B cell (primary cell): ENCODE measurements around the gene POU3F3. TPM values are rescaled to one million over a fixed set of nuclear protein-coding genes. Genes with fewer than 3 reads are reported as not detected.

Experiments used
- ATAC-seq: fragments of 200-7000 bp; cut with Tn5 transposase; one replicate; pipeline ENCODE4 v1.10.0; 2021; ENCODE audit warnings: low read depth, mild to moderate bottlenecking, moderate number of reproducible peaks, moderate library complexity
- CTCF ChIA-PET: fragments of 350-600 bp; sonication (Branson Sonifier 250); formaldehyde crosslinking; loops from one replicate; lab custom pipeline; 2021; ENCODE audit warnings: antibody characterized with exemption, inconsistent platforms; lab: Charles Lee
- POLR2A ChIA-PET: fragments of 350-600 bp; sonication (Branson Sonifier 250); formaldehyde crosslinking; loops from one replicate; lab custom pipeline; 2021; ENCODE audit warnings: antibody characterized with exemption; lab: Charles Lee
- DNase-seq: peaks from one replicate; pipeline ENCODE4 v3.0.0; 2013
- H2AFZ ChIP-seq: 2 replicates; pipeline ENCODE4 v1.6.1; 2012; ENCODE audit warnings: mild to moderate bottlenecking, low read depth, low read length; ENCODE audit not compliant: insufficient read depth, poor library complexity, severe bottlenecking
- H3K27ac ChIP-seq, 2 donors: 1 replicate in 1 of 2; 2 replicates in 1 of 2; pipeline ENCODE4 v1.5.1; 2012 to 2013; ENCODE audit warnings: low read length in 2 of 2, mild to moderate bottlenecking in 2 of 2, moderate library complexity in 1 of 2
- H3K27me3 ChIP-seq, 4 experiments: fragments of 200-600 bp in 1 of 4; sonication (generic) in 1 of 4; replicated peaks in 1 of 4; 1 replicate in 2 of 4; 2 replicates in 2 of 4; pipeline versions ENCODE4 v1.6.1 to v1.7.0; 2013 to 2016; ENCODE audit warnings: low read length in 3 of 4, mild to moderate bottlenecking in 2 of 4, mixed read lengths in 1 of 4, moderate library complexity in 1 of 4; ENCODE audit not compliant: insufficient read depth in 4 of 4, control insufficient read depth in 3 of 4; ENCODE audit errors: control extremely low read depth in 1 of 4
- H3K36me3 ChIP-seq, 2 experiments: replicated peaks in 1 of 2; 1 replicate in 1 of 2; 2 replicates in 1 of 2; pipeline versions ENCODE4 v1.6.1 to v1.7.1; 2013; ENCODE audit warnings: low read length in 1 of 2; ENCODE audit not compliant: insufficient read depth in 2 of 2, control insufficient read depth in 1 of 2; ENCODE audit errors: control extremely low read depth in 1 of 2, extremely low read depth in 1 of 2
- H3K4me1 ChIP-seq, 2 donors: fragments of 200-600 bp in 1 of 2; sonication (generic) in 1 of 2; 1 replicate in 1 of 2; 2 replicates in 1 of 2; pipeline versions ENCODE4 v1.5.1 to v1.6.1; 2013 to 2017; ENCODE audit warnings: low read length in 2 of 2; ENCODE audit not compliant: control insufficient read depth in 2 of 2, insufficient read depth in 2 of 2
- H3K4me2 ChIP-seq: replicated peaks from 2 replicates; pipeline ENCODE3; 2012; ENCODE audit warnings: mild to moderate bottlenecking, low read depth, low read length; ENCODE audit not compliant: poor library complexity, severe bottlenecking
- H3K4me3 ChIP-seq, 5 experiments: fragments of 200-600 bp in 1 of 5; sonication (generic) in 1 of 5; 1 replicate in 3 of 5; 2 replicates in 2 of 5; pipeline versions ENCODE4 v1.5.1 to v1.7.0; 2011 to 2016; ENCODE audit warnings: low read length in 4 of 5, mild to moderate bottlenecking in 4 of 5, low read depth in 2 of 5, control low read depth in 1 of 5, moderate library complexity in 1 of 5; ENCODE audit not compliant: insufficient read depth in 1 of 5; ENCODE audit errors: control extremely low read depth in 1 of 5, extremely low read depth in 1 of 5
- H3K79me2 ChIP-seq: fragments of 200-600 bp; sonication (generic); one replicate; pipeline ENCODE4 v1.6.0; 2016; ENCODE audit warnings: low read length; ENCODE audit not compliant: control insufficient read depth, insufficient read depth
- H3K9ac ChIP-seq: fragments of 200-600 bp; sonication (generic); 2 replicates; pipeline ENCODE4 v1.6.1; 2017; ENCODE audit warnings: mild to moderate bottlenecking, low read length, moderate library complexity
- H3K9me3 ChIP-seq, 3 donors: one replicate each; pipeline versions ENCODE4 v1.6.1 to v1.7.1; 2013; ENCODE audit warnings: low read length in 2 of 3; ENCODE audit not compliant: control insufficient read depth in 2 of 3, insufficient read depth in 1 of 3; ENCODE audit errors: control extremely low read depth in 1 of 3
- H4K20me1 ChIP-seq: 2 replicates; pipeline ENCODE4 v1.6.0; 2012; ENCODE audit warnings: mild to moderate bottlenecking, low read length; ENCODE audit not compliant: insufficient read depth, control insufficient read depth, poor library complexity, severe bottlenecking
- H3K27ac Mint-ChIP-seq: one replicate; pipeline ENCODE4 v1.8.0; 2021; ENCODE audit warnings: mixed read lengths
- H3K27me3 Mint-ChIP-seq: one replicate; pipeline ENCODE4 v1.8.0; 2021; ENCODE audit warnings: mixed read lengths
- H3K4me1 Mint-ChIP-seq: one replicate; pipeline ENCODE4 v1.8.0; 2021; ENCODE audit warnings: mixed read lengths
- H3K4me3 Mint-ChIP-seq: one replicate; pipeline ENCODE4 v1.8.0; 2021; ENCODE audit warnings: mixed read lengths
- H3K9me3 Mint-ChIP-seq: one replicate; pipeline ENCODE4 v1.8.0; 2022; ENCODE audit warnings: mixed read lengths; ENCODE audit not compliant: insufficient read depth
- EZH2 ChIP-seq: IDR thresholded peaks from 2 replicates; pipeline ENCODE4 v1.6.1; 2012; ENCODE audit warnings: borderline replicate concordance, low read depth, mild to moderate bottlenecking, moderate library complexity, low read length; ENCODE audit not compliant: insufficient read depth, poor library complexity, severe bottlenecking
- WGBS: methylation state at CpG from one replicate; pipeline ENCODE4 v1.1.5; 2013; ENCODE audit warnings: missing lambda C conversion rate; ENCODE audit not compliant: insufficient coverage; 5-methylcytosine and 5-hydroxymethylcytosine counted together
- intact Hi-C: fragments of 100-400 bp; cut with micrococcal nuclease; formaldehyde crosslinking; loops from one replicate; pipeline ENCODE4 v1.10.0; 2022
- polyA plus RNA-seq: library from polyadenylated mRNA; depleted of rRNA; stranded (reverse); fragments of >200 nt; gene quantifications from 2 replicates; pipeline ENCODE4 v1.2.3, GENCODE V29; 2012
- total RNA-seq, 2 donors: library from RNA; stranded (reverse); fragments of 120-200 nt in 1 of 2; gene quantifications; 1 replicate in 1 of 2; 2 replicates in 1 of 2; pipeline versions ENCODE4 v1.2.3 to v1.2.4, GENCODE V29; 2013 to 2022
- TF ChIP-seq, protein P1 (sequence below): fragments of 200-600 bp; IDR thresholded peaks from one replicate; pipeline ENCODE4 v1.8.0; 2022; ENCODE audit warnings: antibody characterized with exemption, mild to moderate bottlenecking

The POU3F3 gene
- total and polyA plus RNA-seq, 2 donors (not counting 1 experiment from before 2014, with no cell fraction given): 0.03 to 0.12 TPM

DNA sequence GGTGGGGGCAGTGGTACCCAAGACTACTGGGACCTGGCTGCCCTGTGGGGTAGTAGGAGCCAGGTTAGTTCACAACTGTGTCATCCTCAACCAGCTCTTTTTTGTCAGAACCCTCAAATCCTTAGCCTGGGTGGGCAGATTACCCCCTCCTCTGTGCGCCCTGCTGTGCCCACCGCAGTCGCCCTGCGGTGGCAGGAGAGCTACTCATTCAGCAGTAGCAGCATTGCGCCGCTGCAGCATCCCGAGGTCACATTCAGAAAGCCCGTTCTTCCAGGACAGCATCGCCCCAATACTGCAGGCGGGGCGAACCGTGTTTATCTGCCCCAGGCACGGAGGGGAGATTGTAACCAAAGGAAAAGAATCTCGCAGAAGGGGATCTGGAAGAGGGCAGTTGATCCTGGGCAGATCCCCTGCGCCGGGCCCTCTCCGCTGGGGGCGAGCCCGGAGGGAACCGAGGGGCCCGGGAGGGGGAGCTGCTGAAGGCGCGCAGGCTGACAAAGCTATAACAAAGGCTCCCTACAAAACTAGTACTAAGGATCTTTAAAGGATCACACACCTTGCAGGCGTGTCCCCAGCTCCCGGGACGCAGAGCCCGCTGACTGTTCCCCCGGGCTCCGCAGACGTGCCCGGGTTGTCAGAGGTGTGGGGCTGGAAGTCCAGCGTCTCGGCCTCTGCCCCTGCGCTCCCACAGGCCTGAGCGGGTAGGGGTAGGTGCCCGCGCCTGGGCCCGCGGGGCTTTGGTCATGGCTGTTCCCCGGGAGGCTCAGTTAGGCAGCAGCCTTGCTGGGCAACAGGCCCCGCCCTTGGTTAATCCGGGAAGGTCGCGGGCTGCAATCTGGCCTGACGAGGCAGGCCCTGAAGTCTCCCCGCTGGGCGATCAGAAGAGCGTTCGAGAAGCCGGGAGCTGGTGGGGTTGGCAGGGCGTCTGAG is 13.2 kb downstream of the POU3F3 start:
- Histone ChIP-seq H4K20me1 (no peaks in the 10 kb centered on the region), H2AFZ (no peak overlapping the region), H3K27me3 (peaks cover 0 to 96% (median 73%) of the 10 kb centered on the region in 4 experiments), H3K4me3 (no peak overlapping the region), H3K27ac (no peak overlapping the region), H3K79me2 (no peaks in the 10 kb centered on the region), H3K9ac (no peak overlapping the region), H3K4me1 (peaks cover 33 to 37% of the 10 kb centered on the region in 2 donors), H3K36me3 (no peaks in the 10 kb centered on the region), H3K9me3 (peaks cover 0 to 35% (median 8%) of the 10 kb centered on the region in 3 donors), H3K4me2 (no peak overlapping the region)
- WGBS: 7% methylated on average over 47 of the region's 51 CpGs
- no peak for TF ChIP-seq EZH2
- TF ChIP-seq, protein P1, sequence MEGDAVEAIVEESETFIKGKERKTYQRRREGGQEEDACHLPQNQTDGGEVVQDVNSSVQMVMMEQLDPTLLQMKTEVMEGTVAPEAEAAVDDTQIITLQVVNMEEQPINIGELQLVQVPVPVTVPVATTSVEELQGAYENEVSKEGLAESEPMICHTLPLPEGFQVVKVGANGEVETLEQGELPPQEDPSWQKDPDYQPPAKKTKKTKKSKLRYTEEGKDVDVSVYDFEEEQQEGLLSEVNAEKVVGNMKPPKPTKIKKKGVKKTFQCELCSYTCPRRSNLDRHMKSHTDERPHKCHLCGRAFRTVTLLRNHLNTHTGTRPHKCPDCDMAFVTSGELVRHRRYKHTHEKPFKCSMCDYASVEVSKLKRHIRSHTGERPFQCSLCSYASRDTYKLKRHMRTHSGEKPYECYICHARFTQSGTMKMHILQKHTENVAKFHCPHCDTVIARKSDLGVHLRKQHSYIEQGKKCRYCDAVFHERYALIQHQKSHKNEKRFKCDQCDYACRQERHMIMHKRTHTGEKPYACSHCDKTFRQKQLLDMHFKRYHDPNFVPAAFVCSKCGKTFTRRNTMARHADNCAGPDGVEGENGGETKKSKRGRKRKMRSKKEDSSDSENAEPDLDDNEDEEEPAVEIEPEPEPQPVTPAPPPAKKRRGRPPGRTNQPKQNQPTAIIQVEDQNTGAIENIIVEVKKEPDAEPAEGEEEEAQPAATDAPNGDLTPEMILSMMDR: no peak
- Mint-ChIP-seq H3K4me3 (no peak overlapping the region), H3K27me3 (peaks cover 66% of the 10 kb centered on the region), H3K27ac (no peak overlapping the region), H3K4me1 (peaks cover 18% of the 10 kb centered on the region), H3K9me3 (peaks cover under 1% of the 10 kb centered on the region)
- peak; percentile 22 for DNase-seq
- POLR2A ChIA-PET: no interaction called here
- ATAC-seq: no peak
- intact Hi-C loops: no loop called here
- CTCF ChIA-PET: interaction anchor here (1.9 to 2.9 kb wide), 2 partner anchors 17 to 21 kb away, joined by 6 to 12 read pairs; no protein-coding TSS in a partner anchor
